GM08714 (cell line): Measurements from ENCODE around the gene AADACL4.
A peak's percentile ranks its signal among the peaks of the same experiment; 100 is the strongest.

ENCODE experiments used
- H3K4me3 ChIP-seq: fragments of 200-500 bp; sonication (Bioruptor generic); 2 replicates; pipeline ENCODE4 v1.5.1; 2014; ENCODE audit warnings: mild to moderate bottlenecking, low read length, inconsistent platforms
- ZNF274 ChIP-seq: IDR thresholded peaks from 2 replicates; pipeline ENCODE4 v1.6.1; 2012; ENCODE audit warnings: mild to moderate bottlenecking, low read depth, low read length

Gene AADACL4

GRCh38 chr1:12617511-12617900 lies 26.4 kb upstream of the AADACL4 start:
- TF ChIP-seq ZNF274, result no peak

GRCh38 chr1:12617901-12618660 lies 25.8 kb upstream of the AADACL4 start, which contains the start of gene DHRS3:
Gene DHRS3, minus strand, starts transcription at chr1:12618210. Its CDS starts 862 bp downstream, at chr1:12617348.
- H3K4me3 ChIP-seq, result peak within 1 kb of the TSS; percentile 39
- TF ChIP-seq ZNF274, result no peak

More at GRCh38 chr1:12617511-12617900, 26.4 kb upstream of the AADACL4 start:
- peak overlapping the region; percentile 39 for H3K4me3 ChIP-seq

- H3K4me3 ChIP-seq, result peak overlapping the region; percentile 39; the same call in 1 of the 2 replicates
- no peak for TF ChIP-seq ZNF274
Observed at GRCh38 chr1:12618661-12618964, 25.3 kb upstream of the AADACL4 start.

- H3K4me3 ChIP-seq, result peak overlapping the region; percentile 39; the same call in 1 of the 2 replicates
- no peak for TF ChIP-seq ZNF274
Observed at GRCh38 chr1:12618965-12619791, 24.7 kb upstream of the AADACL4 start.

GRCh38 chr1:12619792-12620487 lies 23.9 kb upstream of the AADACL4 start:
- TF ChIP-seq ZNF274, result no peak
- no peak overlapping the region for H3K4me3 ChIP-seq

DNA sequence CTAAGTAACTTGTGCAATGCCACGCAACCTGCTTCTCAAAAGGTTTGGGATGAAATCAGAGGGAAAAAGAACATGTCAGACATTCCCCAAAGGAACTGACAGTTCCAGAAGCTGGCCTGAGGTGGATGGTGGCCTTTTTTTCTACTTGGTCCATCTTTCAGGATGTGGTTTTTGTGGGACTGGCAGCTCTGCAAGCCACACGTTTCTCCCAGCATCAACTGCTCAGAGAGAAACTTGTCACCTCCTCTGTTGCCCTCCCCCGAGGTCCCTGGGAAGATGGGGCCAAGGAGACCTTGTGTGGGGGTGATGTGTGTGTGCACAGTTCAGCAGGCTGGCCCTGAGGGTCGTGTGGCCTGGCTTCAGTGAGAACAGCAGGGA lies 23.4 kb upstream of the AADACL4 start:
- no peak overlapping the region for H3K4me3 ChIP-seq
- TF ChIP-seq ZNF274, result no peak

- H3K4me3 ChIP-seq, result no peak overlapping the region
- TF ChIP-seq ZNF274, result no peak
Observed at GRCh38 chr1:12620931-12621330, 23.0 kb upstream of the AADACL4 start.

GRCh38 chr1:12621346-12622335 lies 22.2 kb upstream of the AADACL4 start:
- TF ChIP-seq ZNF274, result no peak
- H3K4me3 ChIP-seq, result no peak overlapping the region

- no peak for TF ChIP-seq ZNF274
Observed at GRCh38 chr1:12622506-12622905, 21.4 kb upstream of the AADACL4 start.

GRCh38 chr1:12625276-12625675 lies 18.6 kb upstream of the AADACL4 start:
- no peak overlapping the region for H3K4me3 ChIP-seq
- no peak for TF ChIP-seq ZNF274

More at GRCh38 chr1:12622506-12622905, 21.4 kb upstream of the AADACL4 start:
- no peak overlapping the region for H3K4me3 ChIP-seq

DNA sequence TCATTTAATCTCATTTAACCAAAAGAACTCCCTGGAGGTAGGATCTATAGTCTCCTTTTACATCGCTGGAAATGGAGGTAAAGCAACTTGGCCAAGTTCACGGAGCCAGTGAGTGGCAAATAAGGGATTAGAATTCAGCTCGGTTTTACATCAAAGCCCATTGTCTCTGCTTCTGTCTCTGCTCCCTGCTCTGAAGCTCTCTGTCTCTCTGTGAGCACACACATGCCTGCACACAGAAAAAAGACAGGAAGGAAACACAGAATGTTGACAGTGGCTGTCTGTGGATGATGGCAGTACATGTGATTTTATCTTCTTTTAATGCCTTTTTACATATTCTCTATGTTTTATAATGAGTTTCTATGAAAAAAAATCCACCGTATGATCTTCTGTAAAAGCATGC lies 17.0 kb upstream of the AADACL4 start:
- TF ChIP-seq ZNF274, result no peak
- H3K4me3 ChIP-seq, result no peak overlapping the region

DNA sequence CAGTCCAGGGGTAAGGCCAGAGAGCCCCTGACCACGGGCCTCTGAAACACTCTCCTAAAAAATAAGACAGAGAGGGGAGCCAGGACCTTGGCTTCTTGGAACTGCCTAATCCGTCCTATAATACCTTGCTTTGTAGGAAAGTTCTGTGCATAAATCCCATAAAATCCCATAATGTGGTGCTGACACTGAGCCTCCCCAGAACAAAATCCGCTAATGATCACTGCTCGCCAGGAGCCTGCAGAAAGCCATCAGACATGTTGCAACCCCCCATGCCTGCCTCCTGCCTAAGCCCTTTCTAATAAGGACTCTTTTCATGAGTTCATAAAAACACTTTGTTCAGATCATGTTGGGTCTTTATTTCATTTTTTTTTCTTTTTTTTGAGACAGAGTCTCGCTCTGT lies 16.6 kb upstream of the AADACL4 start:
- no peak for TF ChIP-seq ZNF274
- H3K4me3 ChIP-seq, result no peak overlapping the region

DNA sequence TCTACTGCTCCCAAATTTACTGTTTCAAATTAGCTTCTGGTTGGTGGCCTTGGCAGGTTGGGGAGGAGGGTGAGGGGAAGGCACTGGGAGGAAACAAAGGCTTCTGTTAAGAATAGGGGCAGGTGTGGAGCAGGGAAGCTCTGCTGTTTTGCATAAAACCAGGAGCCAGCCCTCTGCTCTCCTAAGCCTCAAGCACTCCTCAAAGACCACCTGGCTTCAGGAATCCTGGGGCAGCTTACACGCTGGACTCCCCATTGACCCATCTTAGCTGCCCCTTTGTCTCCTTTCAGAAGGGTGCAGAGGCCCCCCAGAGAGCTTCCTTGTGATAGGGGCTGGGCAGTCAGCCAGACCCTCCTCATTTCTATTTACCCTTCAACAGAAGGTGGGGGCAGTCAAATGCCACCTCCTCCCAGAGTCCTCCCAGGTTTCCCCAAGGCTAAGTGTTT lies 14.4 kb upstream of the AADACL4 start:
- TF ChIP-seq ZNF274, result no peak
- no peak overlapping the region for H3K4me3 ChIP-seq

GRCh38 chr1:12629985-12630760 lies 13.7 kb upstream of the AADACL4 start:
- no peak overlapping the region for H3K4me3 ChIP-seq
- TF ChIP-seq ZNF274, result no peak
